H1 (cell line): ENCODE measurements around the gene PEX3. TPM values are rescaled to one million over a fixed set of nuclear protein-coding genes. Genes with fewer than 3 reads are reported as not detected.
"Not testable (repeated sequence)": the region's sequence is repeated elsewhere in the genome, so short reads cannot be mapped to it uniquely, and the experiment has no call there.

Source experiments
- CTCF ChIA-PET: fragments of 300-600 bp; sonication (Branson Sonifier 250); formaldehyde crosslinking; loops from one replicate; lab custom pipeline; 2021; ENCODE audit not compliant: partially characterized antibody; lab: Charles Lee
- POLR2A ChIA-PET: fragments of 300-600 bp; sonication (Branson Sonifier 250); formaldehyde crosslinking; loops from one replicate; lab custom pipeline; 2021; ENCODE audit warnings: inconsistent platforms; ENCODE audit not compliant: partially characterized antibody; lab: Charles Lee
- DNase-seq, 2 experiments: peaks; one replicate each; pipeline versions ENCODE4 v3.0.0 to v3.0.0-alpha.2; 2010 to 2022; ENCODE audit warnings: low spot score in 2 of 2, low read depth in 1 of 2, mixed read lengths in 1 of 2
- FAIRE-seq: peaks from 2 replicates; lab custom pipeline; 2011; peaks lifted over from hg19 to GRCh38; lab: Jason Lieb, UNC
- H2AFZ ChIP-seq: 2 replicates; pipeline ENCODE4 v1.8.1; 2012; ENCODE audit warnings: low read length, inconsistent platforms
- H2AK5ac ChIP-seq: 2 replicates; pipeline ENCODE4 v1.6.1; 2013; ENCODE audit warnings: low read depth, low read length
- H2BK120ac ChIP-seq: replicated peaks from 2 replicates; pipeline ENCODE3; 2013; ENCODE audit warnings: low read depth, low read length, inconsistent platforms
- H2BK12ac ChIP-seq: 2 replicates; pipeline ENCODE4 v1.6.1; 2013; ENCODE audit warnings: low read depth, low read length
- H2BK15ac ChIP-seq: 2 replicates; pipeline ENCODE4 v1.6.1; 2013; ENCODE audit warnings: low read length
- H2BK20ac ChIP-seq: 2 replicates; pipeline ENCODE4 v1.6.1; 2013; ENCODE audit warnings: low read length
- H2BK5ac ChIP-seq: 2 replicates; pipeline ENCODE4 v1.6.1; 2013; ENCODE audit warnings: low read depth, low read length
- H3K14ac ChIP-seq: 2 replicates; pipeline ENCODE4 v1.6.1; 2013; ENCODE audit warnings: inconsistent platforms; ENCODE audit not compliant: insufficient read length
- H3K18ac ChIP-seq: 2 replicates; pipeline ENCODE4 v1.6.1; 2013; ENCODE audit warnings: low read length; ENCODE audit errors: extremely low read depth
- H3K23ac ChIP-seq: 2 replicates; pipeline ENCODE4 v1.6.1; 2013; ENCODE audit warnings: inconsistent platforms; ENCODE audit not compliant: insufficient read length
- H3K23me2 ChIP-seq: 2 replicates; pipeline ENCODE4 v1.6.1; 2013; ENCODE audit warnings: low read depth, low read length
- H3K27ac ChIP-seq: 2 replicates; pipeline ENCODE4 v1.6.1; 2011; ENCODE audit warnings: low read depth, low read length, inconsistent platforms
- H3K27me3 ChIP-seq, 4 experiments: replicated peaks in 1 of 4; 1 replicate in 1 of 4; 2 replicates in 3 of 4; pipeline versions ENCODE4 v1.6.1 to v1.8.1; 2011 to 2013; ENCODE audit warnings: low read length in 3 of 4, mild to moderate bottlenecking in 3 of 4, inconsistent platforms in 2 of 4, mixed read lengths in 2 of 4, moderate library complexity in 1 of 4; ENCODE audit not compliant: control insufficient read depth in 3 of 4, insufficient read depth in 3 of 4; ENCODE audit errors: extremely low read depth in 1 of 4
- H3K36me3 ChIP-seq, 4 experiments: 2 replicates each; pipeline versions ENCODE4 v1.6.1 to v1.8.1; 2011 to 2013; ENCODE audit warnings: mild to moderate bottlenecking in 4 of 4, low read length in 3 of 4, moderate library complexity in 2 of 4, control low read depth in 1 of 4, inconsistent platforms in 1 of 4; ENCODE audit not compliant: insufficient read depth in 4 of 4, control insufficient read depth in 2 of 4
- H3K4ac ChIP-seq: replicated peaks from 2 replicates; pipeline ENCODE3; 2013; ENCODE audit warnings: low read length, low read depth, mixed read lengths, inconsistent platforms; ENCODE audit not compliant: insufficient read length
- H3K4me1 ChIP-seq, 4 experiments: replicated peaks in 1 of 4; 1 replicate in 1 of 4; 2 replicates in 3 of 4; pipeline versions ENCODE4 v1.6.1 to v1.8.1; 2011 to 2013; ENCODE audit warnings: low read length in 3 of 4, inconsistent platforms in 2 of 4, mixed read lengths in 1 of 4; ENCODE audit not compliant: insufficient read depth in 4 of 4, control insufficient read depth in 3 of 4
- H3K4me2 ChIP-seq, 2 experiments: 2 replicates each; pipeline versions ENCODE4 v1.6.1 to v1.8.1; 2011 to 2013; ENCODE audit warnings: low read depth in 2 of 2, low read length in 2 of 2, control low read depth in 1 of 2, inconsistent platforms in 1 of 2, mild to moderate bottlenecking in 1 of 2; ENCODE audit not compliant: insufficient read depth in 1 of 2
- H3K4me3 ChIP-seq, 4 experiments: fragments of 200-600, 300-600 bp in 1 of 4; sonication (generic), shearing (Covaris generic), sonication (Bioruptor Twin) in 1 of 4; 2 replicates each; pipeline versions ENCODE4 v1.5.1 to v1.8.1; 2011 to 2016; ENCODE audit warnings: low read length in 4 of 4, low read depth in 3 of 4, control low read depth in 2 of 4, inconsistent platforms in 2 of 4, mild to moderate bottlenecking in 2 of 4, mixed read lengths in 1 of 4, moderate library complexity in 1 of 4; ENCODE audit not compliant: insufficient read depth in 2 of 4; ENCODE audit errors: extremely low read depth in 1 of 4
- H3K56ac ChIP-seq: replicated peaks from 2 replicates; pipeline ENCODE3; 2013; ENCODE audit warnings: low read depth, mild to moderate bottlenecking, mixed read lengths, low read length, inconsistent platforms; ENCODE audit not compliant: insufficient read length
- H3K79me1 ChIP-seq: 2 replicates; pipeline ENCODE4 v1.6.1; 2013; ENCODE audit warnings: low read depth, low read length, control low read depth
- H3K79me2 ChIP-seq, 2 experiments: 2 replicates each; pipeline versions ENCODE4 v1.6.1 to v1.8.1; 2012 to 2013; ENCODE audit warnings: low read length in 2 of 2, mild to moderate bottlenecking in 2 of 2, inconsistent platforms in 1 of 2; ENCODE audit not compliant: insufficient read depth in 2 of 2, control insufficient read depth in 1 of 2
- H3K9ac ChIP-seq, 4 experiments: replicated peaks in 1 of 4; 1 replicate in 1 of 4; 2 replicates in 3 of 4; pipeline versions ENCODE4 v1.6.1 to v1.8.1; 2011 to 2013; ENCODE audit warnings: low read depth in 3 of 4, low read length in 3 of 4, control low read depth in 2 of 4, mild to moderate bottlenecking in 2 of 4, moderate library complexity in 2 of 4, inconsistent platforms in 1 of 4; ENCODE audit errors: extremely low read depth in 1 of 4
- H3K9me3 ChIP-seq, 2 experiments: 2 replicates each; pipeline versions ENCODE4 v1.6.1 to v1.8.1; 2012 to 2013; ENCODE audit warnings: mild to moderate bottlenecking in 2 of 2, moderate library complexity in 2 of 2, control low read depth in 1 of 2, inconsistent platforms in 1 of 2, low read depth in 1 of 2, low read length in 1 of 2, mixed read lengths in 1 of 2; ENCODE audit not compliant: insufficient read depth in 2 of 2
- H4K20me1 ChIP-seq, 2 experiments: replicated peaks in 1 of 2; 2 replicates each; pipeline versions ENCODE3 to v1.8.1; 2011 to 2013; ENCODE audit warnings: inconsistent platforms in 2 of 2, low read length in 2 of 2, mild to moderate bottlenecking in 1 of 2; ENCODE audit not compliant: insufficient read depth in 2 of 2, control insufficient read depth in 1 of 2
- H4K5ac ChIP-seq: 2 replicates; pipeline ENCODE4 v1.6.1; 2013; ENCODE audit warnings: low read length, low read depth, mixed read lengths, inconsistent platforms; ENCODE audit not compliant: insufficient read length
- H4K8ac ChIP-seq: 2 replicates; pipeline ENCODE4 v1.8.0; 2013; ENCODE audit warnings: mild to moderate bottlenecking, moderate library complexity, low read length, inconsistent platforms; ENCODE audit not compliant: insufficient read depth; ENCODE audit errors: extremely low read depth
- H4K91ac ChIP-seq: replicated peaks from 2 replicates; pipeline ENCODE3; 2013; ENCODE audit warnings: low read length, mixed read lengths, inconsistent platforms; ENCODE audit not compliant: insufficient read length
- WGBS, 2 experiments: shearing (Covaris generic) in 1 of 2; methylation state at CpG; one replicate each; pipeline versions ENCODE4 v1.1.6 to v1.1.7; 2013 to 2015; ENCODE audit warnings: low lambda C conversion rate in 2 of 2, mixed read lengths in 2 of 2, inconsistent platforms in 1 of 2, low coverage in 1 of 2, missing lambda C conversion rate in 1 of 2; ENCODE audit not compliant: insufficient replicate concordance in 2 of 2, insufficient coverage in 1 of 2, insufficient read length in 1 of 2; ENCODE audit errors: extremely low coverage in 1 of 2, missing lambda C conversion rate in 1 of 2; 5-methylcytosine and 5-hydroxymethylcytosine counted together
- polyA plus RNA-seq, 7 experiments: library from polyadenylated mRNA; depleted of rRNA in 3 of 7; stranded (reverse) in 5 of 7; unstranded in 2 of 7; fragments of >200 nt in 5 of 7; fragments of 200-250 nt in 2 of 7; gene quantifications; 1 replicate in 5 of 7; 2 replicates in 1 of 7; 4 replicates in 1 of 7; pipeline versions ENCODE4 v1.2.1 to v1.2.3, GENCODE V29; 2011 to 2013; ENCODE audit warnings: missing spikeins in 2 of 7, mixed read lengths in 2 of 7
- total RNA-seq: library from RNA; stranded (reverse); fragmentation: NEBNext Ultra II Directional; extraction: Animal tissue kit (Norgen Biotek cat#: 25700); gene quantifications from 2 replicates; pipeline ENCODE4 v1.2.1, GENCODE V29; 2021

Gene PEX3
- total and polyA plus RNA-seq, 2 of the 8 experiments (the other 6 are each of a cell fraction or from before 2014, with no cell fraction given) = 8.0 to 16.8 TPM

- H2BK12ac ChIP-seq, H3K4me3 ChIP-seq, H3K36me3 ChIP-seq, H3K18ac ChIP-seq, H3K9ac ChIP-seq, H3K23me2 ChIP-seq, H2AK5ac ChIP-seq, H4K8ac ChIP-seq, H4K5ac ChIP-seq, H4K91ac ChIP-seq, H2BK5ac ChIP-seq, H2AFZ ChIP-seq, H2BK15ac ChIP-seq, H3K4me2 ChIP-seq, H3K56ac ChIP-seq, H2BK120ac ChIP-seq, POLR2A ChIA-PET, H3K4ac ChIP-seq, H3K27ac ChIP-seq, H3K14ac ChIP-seq, H3K4me1 ChIP-seq, FAIRE-seq, H3K27me3 ChIP-seq, H2BK20ac ChIP-seq, DNase-seq, H3K79me2 ChIP-seq, H4K20me1 ChIP-seq, H3K9me3 ChIP-seq, H3K23ac ChIP-seq, H3K79me1 ChIP-seq: not testable (repeated sequence)
- 94% methylated on average over 2 of the region's 2 CpGs; no CpG with 5 or more reads in 1 of the 2 experiments for WGBS, 2 experiments
- CTCF ChIA-PET = interaction anchor here (0.7 kb wide), 1 partner anchor 995 kb away, joined by 3 read pairs; no protein-coding TSS in a partner anchor
Measured at GRCh38 chr6:143468823-143469222, 18.2 kb downstream of the PEX3 start.
